HG03039 (cell line): ENCODE measurements around the gene SFSWAP.
"Not testable (repeated sequence)": the region's sequence is repeated elsewhere in the genome, so short reads cannot be mapped to it uniquely, and the experiment has no call there.

ENCODE experiments used
- ATAC-seq: cut with Tn5 transposase; IDR thresholded peaks from one replicate; pipeline ENCODE4 v1.9.1; 2021; ENCODE audit warnings: mild to moderate bottlenecking, moderate library complexity; ENCODE audit not compliant: unreplicated experiment

The SFSWAP gene

GRCh38 chr12:131701705-131702572, 9.0 kb upstream of the SFSWAP start:
- no peak for ATAC-seq

GRCh38 chr12:131702573-131702877, 8.4 kb upstream of the SFSWAP start:
- ATAC-seq: no peak

GRCh38 chr12:131703161-131703560, 7.7 kb upstream of the SFSWAP start:
- no peak for ATAC-seq

- no peak for ATAC-seq
Measured at GRCh38 chr12:131704509-131704908, 6.4 kb upstream of the SFSWAP start.

- not testable (repeated sequence) for ATAC-seq
Measured at GRCh38 chr12:131706709-131707108, 4.2 kb upstream of the SFSWAP start.

GRCh38 chr12:131709226-131709625, 1.7 kb upstream of the SFSWAP start:
- no peak for ATAC-seq

- peak; percentile 13 for ATAC-seq
Measured at GRCh38 chr12:131711551-131712205, 788 bp downstream of the SFSWAP start.

GRCh38 chr12:131713349-131713748, 2.5 kb downstream of the SFSWAP start:
- no peak for ATAC-seq

- ATAC-seq: no peak
Measured at GRCh38 chr12:131714759-131715158, 3.9 kb downstream of the SFSWAP start.

- ATAC-seq: no peak
Measured at GRCh38 chr12:131716282-131716681, 5.4 kb downstream of the SFSWAP start.

GRCh38 chr12:131720241-131720640, 9.4 kb downstream of the SFSWAP start:
- no peak for ATAC-seq

- no peak for ATAC-seq
Measured at GRCh38 chr12:131720921-131721320, 10.0 kb downstream of the SFSWAP start.

- ATAC-seq: no peak
Measured at GRCh38 chr12:131721548-131721947, 10.7 kb downstream of the SFSWAP start.

- no peak for ATAC-seq
Measured at GRCh38 chr12:131723532-131723931, 12.6 kb downstream of the SFSWAP start.

GRCh38 chr12:131724534-131724933, 13.6 kb downstream of the SFSWAP start:
- ATAC-seq: no peak

GRCh38 chr12:131725503-131725902, 14.6 kb downstream of the SFSWAP start:
- ATAC-seq: no peak

GRCh38 chr12:131728720-131729119, 17.8 kb downstream of the SFSWAP start:
- no peak for ATAC-seq

- no peak for ATAC-seq
Measured at GRCh38 chr12:131729254-131729955, 18.5 kb downstream of the SFSWAP start.

GRCh38 chr12:131732996-131733615, 22.2 kb downstream of the SFSWAP start:
- no peak for ATAC-seq

- no peak for ATAC-seq
Measured at GRCh38 chr12:131733874-131734273, 23.0 kb downstream of the SFSWAP start.
